SIG-M5 treated with dmso at 0.1 percent for 504 hours (cell line): ENCODE results near the gene KLRC2.
"Not testable (repeated sequence)": the region's sequence is repeated elsewhere in the genome, so short reads cannot be mapped to it uniquely, and the experiment has no call there.

ENCODE experiments used
- DNase-seq: peaks from one replicate; lab custom pipeline; 2025; ENCODE audit not compliant: unreplicated experiment; lab: John Stamatoyannopoulos, UW

The KLRC2 gene

GRCh38 chr12:10435816-10436215 lies at the start of gene KLRC2:
Gene KLRC2 (minus strand): TSS chr12:10436010. CDS start chr12:10435986, 24 bp downstream.
- DNase-seq = peak; percentile 32

GRCh38 chr12:10481901-10482300 lies 46.1 kb upstream of the KLRC2 start:
- not testable (repeated sequence) for DNase-seq

GRCh38 chr12:10472808-10473207 lies 37.0 kb upstream of the KLRC2 start:
- DNase-seq = not testable (repeated sequence)

- DNase-seq = no peak
These were observed 33.9 kb upstream of the KLRC2 start for GRCh38 chr12:10469701-10470100.

- no peak for DNase-seq
These were observed 30.5 kb upstream of the KLRC2 start for GRCh38 chr12:10466311-10466710.

GRCh38 chr12:10457760-10458159 lies 21.9 kb upstream of the KLRC2 start:
- no peak for DNase-seq

GRCh38 chr12:10456856-10457255 lies 21.0 kb upstream of the KLRC2 start:
- DNase-seq = no peak

GRCh38 chr12:10455766-10456165 lies 20.0 kb upstream of the KLRC2 start:
- no peak for DNase-seq

GRCh38 chr12:10454531-10454930 lies 18.7 kb upstream of the KLRC2 start:
- DNase-seq = no peak

- no peak for DNase-seq
These were observed 17.3 kb upstream of the KLRC2 start, which contains the start of gene KLRC1 for GRCh38 chr12:10453156-10453555. Gene KLRC1 (minus strand): TSS chr12:10453377. CDS start chr12:10451156, 2,221 bp downstream.

GRCh38 chr12:10448236-10448635 lies 12.4 kb upstream of the KLRC2 start:
- no peak for DNase-seq

GRCh38 chr12:10446052-10446451 lies 10.2 kb upstream of the KLRC2 start:
- DNase-seq = peak; percentile 58

GRCh38 chr12:10441144-10441543 lies 5.3 kb upstream of the KLRC2 start:
- not testable (repeated sequence) for DNase-seq

GRCh38 chr12:10439608-10440274 lies 3.9 kb upstream of the KLRC2 start:
- not testable (repeated sequence) for DNase-seq

- DNase-seq = not testable (repeated sequence)
These were observed 1.8 kb upstream of the KLRC2 start for GRCh38 chr12:10437601-10438000.

- not testable (repeated sequence) for DNase-seq
These were observed 5.2 kb downstream of the KLRC2 start for GRCh38 chr12:10430623-10431022.

- DNase-seq = not testable (repeated sequence)
These were observed 9.9 kb downstream of the KLRC2 start for GRCh38 chr12:10425938-10426337.

- DNase-seq = not testable (repeated sequence)
These were observed 11.4 kb downstream of the KLRC2 start for GRCh38 chr12:10424260-10424899.

- not testable (repeated sequence) for DNase-seq
These were observed 13.7 kb downstream of the KLRC2 start for GRCh38 chr12:10422159-10422558.

GRCh38 chr12:10420334-10420733 lies 15.5 kb downstream of the KLRC2 start, which contains the start of gene KLRC3:
Gene KLRC3 (minus strand): TSS chr12:10420595. CDS start chr12:10420550, 45 bp downstream.
- not testable (repeated sequence) for DNase-seq

- DNase-seq = peak; percentile 76
These were observed 26.4 kb downstream of the KLRC2 start, which contains the start of gene KLRC4 for GRCh38 chr12:10409392-10409791. Gene KLRC4 (minus strand): TSS chr12:10409757. CDS start chr12:10409575, 182 bp downstream.

- DNase-seq = no peak
These were observed 27.0 kb downstream of the KLRC2 start for GRCh38 chr12:10408842-10409241.
